Posterior cingulate gyrus (tissue), 11 donors: ENCODE measurements around the gene PLEKHG2.
A peak's percentile ranks its signal among the peaks of the same experiment; 100 is the strongest.

ENCODE experiments used
- DNase-seq, 10 donors: peaks; one replicate each; pipeline versions ENCODE4 v3.0.0 to v3.0.0-alpha.2; 2020 to 2021; ENCODE audit warnings: mixed read lengths in 3 of 10
- intact Hi-C: fragments of 100-400 bp; cut with DNase I; formaldehyde crosslinking; loops from one replicate; pipeline ENCODE4 v1.15.1; 2023

The PLEKHG2 gene

DNA sequence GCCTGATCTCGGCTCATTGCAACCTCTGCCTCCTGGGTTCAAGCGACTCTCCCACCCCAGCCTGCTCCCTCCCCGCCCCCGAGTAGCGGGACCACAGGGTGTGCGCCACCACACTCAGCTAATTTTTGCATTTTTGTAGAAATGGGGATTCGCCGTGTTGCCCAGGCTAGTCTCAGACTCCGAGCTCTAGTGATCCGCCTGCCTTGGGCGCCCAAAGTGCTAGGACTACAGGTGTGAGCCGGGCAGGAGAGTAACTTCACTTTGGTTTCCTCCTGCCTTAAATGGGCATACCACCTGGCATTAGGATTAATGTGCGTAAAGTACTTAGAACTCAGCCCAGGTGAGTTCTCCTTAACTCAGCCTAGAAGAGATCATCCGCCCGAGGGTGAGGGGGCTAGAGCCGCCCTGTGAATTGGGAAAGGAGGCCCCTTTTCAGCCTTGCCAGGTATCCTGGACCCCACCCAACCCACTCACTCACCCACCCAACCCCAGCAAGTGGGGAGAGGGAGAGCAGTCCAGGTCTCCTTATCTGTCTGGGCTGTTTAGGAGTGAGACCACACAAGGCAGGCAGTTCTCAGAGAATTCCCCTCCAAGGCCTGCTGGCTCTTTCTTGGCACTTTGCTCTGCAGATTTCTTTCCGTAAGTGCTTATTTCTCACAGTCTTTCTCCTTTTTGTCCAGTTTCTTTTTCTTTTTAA is 7.1 kb upstream of the PLEKHG2 start:
- DNase-seq = no peak
- intact Hi-C loops = no loop called here

- DNase-seq = peak in 2 of 10 donors; percentile 50 to 66
- intact Hi-C loops = no loop called here
These were observed 6.4 kb upstream of the PLEKHG2 start for GRCh38 chr19:39405958-39406655.

DNA sequence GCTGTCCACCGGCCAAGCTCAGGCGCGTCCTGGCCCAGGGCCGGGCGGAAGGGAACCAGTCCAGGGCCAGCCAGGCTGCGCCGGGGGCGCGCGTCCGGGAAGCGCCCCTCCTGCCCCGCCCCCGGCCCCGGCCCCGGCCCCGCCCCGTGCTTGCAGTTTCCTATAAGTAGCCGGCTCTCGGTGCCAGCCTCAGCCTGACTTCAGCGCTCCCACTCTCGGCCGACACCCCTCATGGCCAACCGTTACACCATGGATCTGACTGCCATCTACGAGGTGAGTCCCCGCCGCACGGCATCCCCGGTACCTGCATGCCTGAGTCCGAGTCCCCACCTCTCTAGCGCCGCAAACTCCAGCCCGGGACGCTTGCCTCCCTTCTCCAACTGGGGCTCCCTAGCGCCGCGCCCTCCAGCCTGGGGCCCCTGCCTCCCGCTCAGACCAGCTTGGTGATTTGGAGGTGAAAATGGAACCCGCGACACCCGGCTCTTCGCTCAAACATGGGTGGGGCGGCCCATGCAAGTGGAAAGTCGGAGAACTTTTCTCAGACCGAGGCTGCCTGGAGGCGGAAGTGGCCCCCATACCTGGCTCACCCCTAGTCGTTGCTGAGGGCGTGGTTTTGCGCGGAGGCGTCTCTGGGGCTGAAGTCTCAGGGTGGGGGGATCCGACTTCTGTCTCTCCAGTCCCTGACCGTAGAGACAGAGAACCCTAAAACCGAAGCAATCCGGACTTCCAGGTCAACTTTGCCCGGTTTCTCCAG is 5.6 kb upstream of the PLEKHG2 start, which contains the start of gene ZFP36:
Gene ZFP36, plus strand, starts transcription at position 192 of the 754 bp plus-strand sequence. Its CDS starts 58 bp downstream, at position 250.
- intact Hi-C loops = no loop called here
- DNase-seq = peak; percentile 52 to 95 (median 80)

DNA sequence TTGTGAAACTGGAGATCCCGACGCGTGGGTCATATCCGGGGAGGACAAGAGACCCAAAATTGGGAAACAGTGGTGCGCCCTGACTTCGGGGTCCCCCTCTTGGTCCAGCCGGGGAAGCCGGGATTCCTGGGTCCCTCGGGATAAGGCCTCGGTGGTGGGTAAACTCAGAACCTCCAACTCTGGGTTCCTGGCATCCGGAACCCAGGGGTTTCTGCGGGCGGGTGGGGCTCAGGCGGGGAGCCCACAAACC is 5.1 kb upstream of the PLEKHG2 start:
- intact Hi-C loops = no loop called here
- DNase-seq = no peak

GRCh38 chr19:39407660-39408391 is 4.6 kb upstream of the PLEKHG2 start:
- intact Hi-C loops = no loop called here
- peak in 1 of 10 donors; percentile 85 for DNase-seq

GRCh38 chr19:39408392-39409207 is 3.9 kb upstream of the PLEKHG2 start:
- intact Hi-C loops = no loop called here
- peak in 1 of 10 donors; percentile 80 for DNase-seq

DNA sequence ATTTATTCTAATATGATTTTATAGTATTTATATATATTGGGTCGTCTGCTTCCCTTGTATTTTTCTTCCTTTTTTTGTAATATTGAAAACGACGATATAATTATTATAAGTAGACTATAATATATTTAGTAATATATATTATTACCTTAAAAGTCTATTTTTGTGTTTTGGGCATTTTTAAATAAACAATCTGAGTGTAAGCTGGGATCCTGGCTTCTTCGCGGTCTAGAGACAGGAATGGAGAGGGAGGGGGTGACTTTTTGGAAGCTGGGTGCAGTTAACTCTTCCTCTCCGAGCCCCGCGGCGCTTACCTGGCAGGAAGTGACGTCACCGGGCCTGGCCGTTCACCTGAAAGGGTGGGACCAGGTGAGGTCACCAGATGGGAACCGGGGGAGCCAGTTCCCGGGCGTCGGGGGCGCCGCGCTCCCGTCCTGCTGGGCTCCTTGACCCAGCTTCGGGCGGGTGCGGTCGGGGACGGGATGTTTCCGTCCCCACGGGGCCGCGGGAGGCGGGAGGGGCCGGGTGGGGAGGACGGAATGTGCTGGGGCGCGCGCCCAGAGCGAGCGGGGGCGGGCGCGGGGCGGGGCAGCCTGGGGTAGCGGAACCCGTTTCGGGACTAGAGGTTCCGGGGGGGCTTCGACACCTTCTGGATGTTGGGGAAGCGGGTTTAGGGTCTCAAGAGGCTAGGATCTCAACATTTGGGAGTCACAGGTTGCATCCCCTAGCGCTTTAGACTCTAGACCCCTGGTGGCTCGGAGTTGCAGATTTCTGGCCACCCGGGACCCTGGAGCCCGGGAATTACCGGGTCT is 3.1 kb upstream of the PLEKHG2 start:
- intact Hi-C loops = loop anchor here (5.0 kb wide), 1 partner anchor 67 kb away; the partner anchor contains the start of gene SAMD4B
- peak in 8 of 10 donors; percentile 45 to 91 (median 69) for DNase-seq

GRCh38 chr19:39410017-39410830 is 2.2 kb upstream of the PLEKHG2 start:
- peak in 4 of 10 donors; percentile 18 to 91 (median 36) for DNase-seq
- intact Hi-C loops = loop anchor here (5.0 kb wide), 1 partner anchor 68 kb away; the partner anchor contains the start of gene SAMD4B

DNA sequence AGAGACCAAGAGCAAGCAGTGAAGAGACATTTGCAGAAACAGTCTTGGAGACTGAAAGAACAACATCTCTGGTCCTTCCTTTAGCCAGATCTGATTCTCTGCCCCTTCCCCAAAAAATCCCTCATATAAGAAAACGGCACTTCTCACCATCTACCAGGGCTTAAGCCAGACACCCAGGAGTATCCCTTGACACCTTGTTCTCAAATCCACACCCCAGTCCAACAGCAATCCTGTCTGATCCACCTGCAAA is 1.7 kb upstream of the PLEKHG2 start:
- intact Hi-C loops = loop anchor here (1.0 to 5.0 kb wide), 2 partner anchors 13 to 68 kb away; partner anchors contain the start of gene SAMD4B
- DNase-seq = no peak

- no peak for DNase-seq
- intact Hi-C loops = loop anchor here (1.0 to 5.0 kb wide), 2 partner anchors 14 to 69 kb away; partner anchors contain the start of gene SAMD4B
These were observed 1.2 kb upstream of the PLEKHG2 start for GRCh38 chr19:39411081-39411831.

GRCh38 chr19:39411832-39412099 is 703 bp upstream of the PLEKHG2 start:
- intact Hi-C loops = loop anchor here (1.0 to 5.0 kb wide), 2 partner anchors 14 to 69 kb away; partner anchors contain the start of gene SAMD4B
- peak; percentile 63 to 96 (median 79) for DNase-seq

DNA sequence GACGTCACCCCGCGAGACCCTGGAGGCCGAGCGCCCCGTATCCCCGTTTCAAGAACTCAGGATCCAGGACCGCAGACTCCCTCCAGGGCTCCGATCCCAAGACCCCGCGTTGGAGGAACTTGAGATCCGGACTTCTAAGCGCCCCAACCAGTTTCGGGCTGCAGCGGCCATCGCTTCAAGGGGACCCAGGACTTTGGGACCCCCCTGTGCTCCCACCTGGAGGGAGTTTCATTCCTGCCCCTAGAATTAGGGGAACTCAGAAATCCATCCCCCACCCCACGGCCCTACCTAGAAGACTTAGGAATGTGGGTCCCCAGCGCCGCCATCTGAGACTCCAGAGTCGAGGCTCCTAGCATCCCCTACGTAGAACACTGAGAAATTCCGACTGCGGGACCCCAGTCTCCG is 400 bp downstream of the PLEKHG2 start:
- intact Hi-C loops = loop anchor here (5.0 kb wide), 1 partner anchor 71 kb away; the partner anchor contains the start of gene SAMD4B
- DNase-seq = peak in 2 of 10 donors; percentile 18 to 92

GRCh38 chr19:39413272-39413910 is 922 bp downstream of the PLEKHG2 start:
- DNase-seq = peak in 4 of 10 donors; percentile 19 to 83 (median 50)
- intact Hi-C loops = loop anchor here (5.0 kb wide), 1 partner anchor 71 kb away; the partner anchor contains the start of gene SAMD4B

DNA sequence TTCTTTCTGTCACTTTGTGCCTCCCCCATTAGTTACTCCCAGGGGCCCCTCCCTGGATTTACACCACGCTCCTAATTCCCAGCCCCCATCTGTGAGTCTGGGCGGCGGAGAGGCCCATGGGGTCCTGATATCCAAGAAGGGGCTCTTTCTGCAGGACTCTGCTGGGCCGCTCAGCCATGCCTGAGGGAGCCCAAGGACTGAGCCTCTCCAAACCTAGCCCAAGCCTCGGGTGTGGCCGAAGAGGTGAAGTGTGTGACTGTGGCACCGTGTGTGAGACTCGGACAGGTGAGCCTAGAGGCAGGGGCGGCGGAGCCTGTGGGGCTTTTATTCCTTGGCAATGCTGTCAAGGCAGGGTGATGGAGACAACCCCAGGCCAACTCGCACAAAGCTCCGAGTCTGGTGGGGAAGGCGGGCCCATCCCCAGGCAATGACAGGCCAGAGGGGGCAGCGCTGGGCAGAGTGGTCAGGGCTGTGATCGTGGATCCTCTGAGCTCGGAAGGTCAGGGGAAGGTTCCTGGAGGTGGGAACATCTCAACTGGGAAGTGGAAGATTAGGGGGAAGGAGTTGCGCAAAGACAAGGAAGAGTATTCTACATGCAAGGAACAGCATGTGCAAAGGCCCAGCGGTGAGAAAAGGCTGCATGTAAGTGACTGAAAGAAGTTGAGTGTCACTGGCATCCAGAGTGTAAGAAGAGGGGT is 1.6 kb downstream of the PLEKHG2 start:
- DNase-seq = peak in 1 of 10 donors; percentile 70
- intact Hi-C loops = loop anchor here (5.0 kb wide), 1 partner anchor 72 kb away; the partner anchor contains the start of gene SAMD4B

- no peak for DNase-seq
- intact Hi-C loops = no loop called here
These were observed 2.9 kb downstream of the PLEKHG2 start for GRCh38 chr19:39415111-39416046.
